AML-193 (cell line): ENCODE results near the gene DMGDH.

Experiments used
- DNase-seq, 2 experiments: peaks; one replicate each; lab custom pipeline; 2025; lab: John Stamatoyannopoulos, UW

Gene DMGDH

GRCh38 chr5:79069488-79070349 lies at the start of gene DMGDH, which contains the start of gene BHMT2:
Gene DMGDH (minus strand): TSS chr5:79069674. CDS start chr5:79069620, 54 bp downstream.
Gene BHMT2 (plus strand): TSS chr5:79069767. CDS start chr5:79069783, 16 bp downstream.
- DNase-seq: no peak

- DNase-seq: no peak
Observed at GRCh38 chr5:79112703-79113058, 43.2 kb upstream of the DMGDH start.

- DNase-seq: no peak
Observed at GRCh38 chr5:79111960-79112702, 42.7 kb upstream of the DMGDH start.

GRCh38 chr5:79111387-79111959 lies 42.0 kb upstream of the DMGDH start, which contains the start of gene BHMT:
Gene BHMT (plus strand): TSS chr5:79111809. CDS start chr5:79111886, 77 bp downstream.
- DNase-seq: no peak

- peak; percentile 8 to 10 for DNase-seq
Observed at GRCh38 chr5:79109527-79110492, 40.3 kb upstream of the DMGDH start.

- DNase-seq: no peak
Observed at GRCh38 chr5:79108792-79109191, 39.3 kb upstream of the DMGDH start.

GRCh38 chr5:79108086-79108485 lies 38.6 kb upstream of the DMGDH start:
- no peak for DNase-seq

- DNase-seq: peak; percentile 84 to 91
Observed at GRCh38 chr5:79107020-79107796, 37.7 kb upstream of the DMGDH start.

GRCh38 chr5:79105868-79106267 lies 36.4 kb upstream of the DMGDH start:
- no peak for DNase-seq

GRCh38 chr5:79093762-79094161 lies 24.3 kb upstream of the DMGDH start:
- DNase-seq: no peak

GRCh38 chr5:79091064-79091463 lies 21.6 kb upstream of the DMGDH start:
- DNase-seq: no peak

- no peak for DNase-seq
Observed at GRCh38 chr5:79088507-79088906, 19.0 kb upstream of the DMGDH start.

GRCh38 chr5:79086116-79086515 lies 16.6 kb upstream of the DMGDH start:
- no peak for DNase-seq

- no peak for DNase-seq
Observed at GRCh38 chr5:79081779-79082178, 12.3 kb upstream of the DMGDH start.

- DNase-seq: no peak
Observed at GRCh38 chr5:79080804-79081203, 11.3 kb upstream of the DMGDH start.

GRCh38 chr5:79077680-79078365 lies 8.3 kb upstream of the DMGDH start:
- no peak for DNase-seq

- no peak for DNase-seq
Observed at GRCh38 chr5:79076819-79077218, 7.3 kb upstream of the DMGDH start.

- DNase-seq: no peak
Observed at GRCh38 chr5:79075646-79076426, 6.4 kb upstream of the DMGDH start.

- no peak for DNase-seq
Observed at GRCh38 chr5:79074641-79075040, 5.2 kb upstream of the DMGDH start.
